Thyroid gland (tissue), 4 donors: ENCODE results near the gene PBX1. TPM values are rescaled to one million over a fixed set of nuclear protein-coding genes. Genes with fewer than 3 reads are reported as not detected.

ENCODE experiments used
- DNase-seq, 2 donors: peaks; one replicate each; pipeline ENCODE4 v3.0.0-alpha.2; 2019
- H3K27ac ChIP-seq, 3 donors: fragments of 200-600 bp; sonication (generic); 1 replicate in 2 of 3; 2 replicates in 1 of 3; pipeline ENCODE4 v1.5.1; 2016 to 2019; ENCODE audit warnings: mild to moderate bottlenecking in 1 of 3, moderate library complexity in 1 of 3
- H3K27me3 ChIP-seq: fragments of 200-600 bp; sonication (generic); one replicate; pipeline ENCODE4 v1.5.1; 2019
- H3K36me3 ChIP-seq, 2 donors: fragments of 200-600 bp; sonication (generic); one replicate each; pipeline ENCODE4 v1.5.1; 2016 to 2019
- H3K4me1 ChIP-seq, 2 donors: fragments of 200-600 bp; sonication (generic); one replicate each; pipeline ENCODE4 v1.5.1; 2017 to 2019
- H3K4me3 ChIP-seq, 3 donors: fragments of 200-600 bp; sonication (generic); replicated peaks in 1 of 3; 1 replicate in 2 of 3; 2 replicates in 1 of 3; pipeline ENCODE4 v1.5.1; 2016; ENCODE audit warnings: mild to moderate bottlenecking in 1 of 3
- H3K9me3 ChIP-seq: fragments of 200-600 bp; sonication (generic); one replicate; pipeline ENCODE4 v1.5.1; 2017
- CTCF ChIP-seq, 6 experiments: fragments of 200-600 bp in 3 of 6; fragments of 450-650 bp in 3 of 6; sonication (generic) in 3 of 6; IDR thresholded peaks; one replicate each; pipeline ENCODE4 v1.5.1; 2016 to 2019; ENCODE audit warnings: antibody characterized with exemption in 6 of 6, mild to moderate bottlenecking in 2 of 6, inconsistent platforms in 1 of 6, moderate library complexity in 1 of 6
- POLR2A ChIP-seq, 2 donors: fragments of 450-650 bp; IDR thresholded peaks; one replicate each; pipeline ENCODE4 v1.6.1; 2017; ENCODE audit warnings: antibody characterized with exemption in 2 of 2, mild to moderate bottlenecking in 2 of 2, moderate library complexity in 1 of 2
- WGBS, 2 donors: methylation state at CpG; one replicate each; pipeline ENCODE4 v1.1.5; 2017; 5-methylcytosine and 5-hydroxymethylcytosine counted together
- intact Hi-C: fragments of 100-400 bp; cut with DNase I; formaldehyde crosslinking; loops from one replicate; pipeline ENCODE4 v1.15.1; 2023
- total RNA-seq, 4 donors: library from RNA; depleted of rRNA; stranded (reverse); fragments of >200 nt; gene quantifications; one replicate each; pipeline ENCODE4 v1.2.3, GENCODE V29; 2016

The PBX1 gene
- total RNA-seq, 4 donors from 2014 or later, result 79.0 to 159 (median 102) TPM

GRCh38 chr1:164785841-164786534 lies 227.0 kb downstream of the PBX1 start:
- TF ChIP-seq CTCF (IDR thresholded peaks at IDR 0.05) (no peak), POLR2A (IDR thresholded peaks at IDR 0.05) (no peak)
- 64 to 70% methylated on average over 6 of the region's 6 CpGs for WGBS, 2 donors
- Histone ChIP-seq H3K27ac (peak overlapping the region; percentile 44 to 63 (median 51)), H3K4me3 (no peak overlapping the region), H3K4me1 (peaks cover 38 to 53% of the 10 kb centered on the region in 2 donors), H3K36me3 (no peaks in the 10 kb centered on the region), H3K27me3 (no peaks in the 10 kb centered on the region), H3K9me3 (no peaks in the 10 kb centered on the region)
- peak; percentile 53 for DNase-seq
- intact Hi-C loops, result loop anchor here (10.0 kb wide), 1 partner anchor 231 kb away; the partner anchor contains the start of gene PBX1

GRCh38 chr1:164786980-164787833 lies 228.2 kb downstream of the PBX1 start:
- TF ChIP-seq POLR2A (IDR thresholded peaks at IDR 0.05), result no peak
- TF ChIP-seq CTCF (IDR thresholded peaks at IDR 0.05), result peak; percentile 86 to 98 (median 90)
- intact Hi-C loops, result loop anchor here (10.0 kb wide), 1 partner anchor 232 kb away; the partner anchor contains the start of gene PBX1
- 20 to 23% methylated on average over 10 of the region's 10 CpGs for WGBS, 2 donors
- Histone ChIP-seq H3K4me1 (peaks cover 25 to 42% of the 10 kb centered on the region in 2 donors), H3K4me3 (no peak overlapping the region), H3K27me3 (no peaks in the 10 kb centered on the region), H3K9me3 (no peaks in the 10 kb centered on the region), H3K27ac (no peak overlapping the region), H3K36me3 (peaks cover 0 to under 1% of the 10 kb centered on the region in 2 donors)
- peak; percentile 87 for DNase-seq

- H3K4me3 ChIP-seq, result no peak overlapping the region
- intact Hi-C loops, result loop anchor here (10.0 kb wide), 1 partner anchor 233 kb away; the partner anchor contains the start of gene PBX1
- WGBS, 2 donors, result 81 to 88% methylated on average over 8 of the region's 8 CpGs
- no peak for DNase-seq
- TF ChIP-seq CTCF (IDR thresholded peaks at IDR 0.05) (no peak), POLR2A (IDR thresholded peaks at IDR 0.05) (no peak)
- H3K27ac ChIP-seq, result no peak overlapping the region
- no peaks in the 10 kb centered on the region for H3K27me3 ChIP-seq
- H3K4me1 ChIP-seq, result peaks cover 25 to 42% of the 10 kb centered on the region in 2 donors
- H3K36me3 ChIP-seq, result peaks cover 0 to 7% of the 10 kb centered on the region in 2 donors
- no peaks in the 10 kb centered on the region for H3K9me3 ChIP-seq
These were observed 228.8 kb downstream of the PBX1 start for GRCh38 chr1:164787834-164788231.

- no peak overlapping the region for H3K27ac ChIP-seq
- H3K4me1 ChIP-seq, result peaks cover 25 to 51% of the 10 kb centered on the region in 2 donors
- no peaks in the 10 kb centered on the region for H3K27me3 ChIP-seq
- H3K36me3 ChIP-seq, result peaks cover 0 to 11% of the 10 kb centered on the region in 2 donors
- no peak overlapping the region for H3K4me3 ChIP-seq
- no peaks in the 10 kb centered on the region for H3K9me3 ChIP-seq
- TF ChIP-seq POLR2A (IDR thresholded peaks at IDR 0.05) (no peak), CTCF (IDR thresholded peaks at IDR 0.05) (no peak)
- WGBS, 2 donors, result 69 to 89% methylated on average over 6 of the region's 6 CpGs
- intact Hi-C loops, result no loop called here
- DNase-seq, result no peak
These were observed 231.1 kb downstream of the PBX1 start for GRCh38 chr1:164790081-164790480.
